NCI-H2107 treated with DMSO at 0.1 percent for 48 hours (cell line): Measurements from ENCODE around the gene KRT33A.

Experiments
- DNase-seq: peaks from one replicate; lab custom pipeline; 2025; ENCODE audit not compliant: unreplicated experiment; lab: John Stamatoyannopoulos, UW

The KRT33A gene

DNA sequence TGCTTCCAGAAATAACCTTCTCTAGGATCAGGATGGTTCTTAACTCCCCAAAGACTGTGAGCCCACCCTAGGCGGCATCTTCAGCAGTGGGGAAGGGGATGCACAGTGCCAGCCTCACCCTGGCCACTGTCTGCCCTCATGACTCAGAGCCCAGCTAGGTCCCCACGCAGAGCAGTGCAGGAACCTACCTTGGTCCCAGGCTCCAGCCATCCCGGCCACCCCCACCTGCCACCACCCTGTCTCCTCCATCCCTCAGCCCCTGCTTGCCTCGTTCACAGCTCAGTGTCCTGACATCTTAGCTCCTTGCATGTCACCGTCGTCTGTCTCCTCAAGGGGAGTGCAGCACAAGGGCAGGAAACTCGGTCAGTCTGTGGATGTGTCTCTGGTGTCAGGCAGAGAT lies 19.0 kb downstream of the KRT33A start:
- no peak for DNase-seq

GRCh38 chr17:41329279-41329948 lies 21.2 kb downstream of the KRT33A start:
- peak; percentile 17 for DNase-seq

DNA sequence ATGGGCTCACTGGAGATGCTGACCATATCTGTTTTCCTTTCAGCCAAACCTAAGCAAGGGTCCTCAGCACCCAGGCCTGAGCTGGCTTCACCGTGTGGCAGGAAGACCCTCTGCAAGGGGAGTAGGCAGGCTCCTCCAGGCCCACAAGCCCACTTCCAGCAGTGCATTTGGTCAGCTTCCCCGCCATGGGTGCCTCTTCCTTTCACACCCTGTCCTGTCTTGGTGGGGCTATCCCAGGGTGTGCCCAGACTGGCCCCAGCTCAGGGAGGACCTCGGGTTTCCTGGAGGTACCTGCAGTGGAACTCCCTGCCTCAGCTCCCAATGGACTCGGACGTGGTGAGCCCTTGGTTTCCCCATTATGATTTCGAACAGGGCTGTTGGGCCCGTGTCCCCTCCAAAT lies 22.4 kb downstream of the KRT33A start:
- DNase-seq, result no peak

DNA sequence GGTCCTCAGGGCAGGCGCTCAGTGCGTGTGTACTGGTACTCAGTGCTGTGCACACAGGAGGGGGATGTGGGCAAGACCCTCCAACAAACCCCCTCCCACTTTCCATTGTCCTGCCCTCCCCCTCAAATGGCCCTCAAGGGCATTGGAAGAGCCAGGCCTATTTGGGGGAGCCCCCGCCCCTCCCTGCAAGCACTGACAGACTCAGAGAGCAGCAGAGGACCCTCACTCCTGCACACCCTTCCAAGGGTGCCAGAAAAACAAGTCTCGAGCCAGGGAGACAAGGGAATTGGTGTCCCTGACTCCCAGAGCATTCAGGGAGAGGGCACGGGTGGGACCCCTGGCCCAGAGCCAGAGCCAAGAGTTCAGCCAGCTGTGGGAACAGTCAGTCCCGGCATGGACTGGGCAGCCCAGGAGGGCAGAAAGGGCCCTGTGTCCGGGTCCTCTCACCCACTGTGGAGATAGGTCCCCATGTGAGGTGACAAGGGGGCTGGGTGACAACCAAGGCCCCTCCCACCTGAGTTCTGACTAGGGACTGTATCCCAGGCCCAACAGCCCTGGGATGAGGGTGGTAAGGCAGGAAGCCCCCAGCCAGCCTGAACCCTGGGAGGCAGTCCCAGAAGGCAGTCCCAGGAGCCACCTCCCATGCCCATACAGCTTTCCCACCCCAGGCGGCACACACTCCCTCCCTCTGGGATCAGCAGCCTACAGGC lies 23.1 kb downstream of the KRT33A start:
- no peak for DNase-seq

DNA sequence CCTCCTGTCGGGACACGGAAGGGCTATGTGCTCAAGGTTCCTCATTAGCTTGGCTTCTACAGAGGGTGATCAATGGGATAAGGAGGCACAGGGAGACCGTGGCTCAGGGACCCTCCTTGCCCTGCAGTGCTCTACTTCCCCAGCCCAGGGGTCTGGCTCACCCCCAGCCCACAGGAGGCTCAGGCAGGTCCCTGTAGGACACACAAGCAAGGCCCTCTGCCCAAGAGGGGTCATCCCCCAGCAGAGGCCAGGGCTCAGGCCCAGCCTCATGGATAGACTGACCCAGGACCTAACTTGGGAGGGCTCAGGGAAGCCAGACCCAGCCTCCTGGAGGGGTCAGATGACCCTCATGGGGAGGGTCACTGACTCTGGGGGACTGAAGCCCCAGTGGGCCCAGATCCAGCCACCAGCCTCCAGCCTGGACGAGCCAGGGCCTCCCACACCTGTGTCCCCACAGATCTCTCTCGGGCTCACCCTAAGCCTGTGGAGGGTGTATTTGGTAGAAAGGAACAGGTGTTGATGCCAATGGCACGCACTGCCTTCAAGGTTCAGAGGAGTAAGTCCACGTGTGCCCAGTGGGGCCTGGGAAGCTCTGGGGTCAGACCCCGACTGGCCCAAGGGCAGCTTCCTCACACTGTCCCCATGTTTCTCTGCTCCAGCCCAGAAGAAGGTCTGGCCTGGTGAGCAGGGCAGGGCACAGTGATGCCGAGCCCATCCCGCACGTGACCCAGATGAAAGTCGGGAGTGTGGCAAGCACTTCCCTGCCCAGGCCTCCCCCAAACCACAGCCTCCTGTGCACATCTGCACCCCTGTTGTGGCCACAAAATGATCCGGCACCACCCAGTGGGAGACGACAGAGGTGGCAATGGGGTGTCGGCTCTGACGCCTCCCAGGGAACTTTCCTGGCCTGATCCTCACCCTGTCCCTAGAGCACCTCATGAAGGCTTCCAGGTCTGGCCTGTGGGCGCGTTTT lies 24.2 kb downstream of the KRT33A start:
- DNase-seq, result no peak

GRCh38 chr17:41325611-41326010 lies 25.0 kb downstream of the KRT33A start:
- DNase-seq, result no peak

- DNase-seq, result no peak
These were observed 25.5 kb downstream of the KRT33A start for GRCh38 chr17:41325126-41325525.

- no peak for DNase-seq
These were observed 26.2 kb downstream of the KRT33A start for GRCh38 chr17:41324180-41325075.

- no peak for DNase-seq
These were observed 27.4 kb downstream of the KRT33A start for GRCh38 chr17:41322903-41323895.

- DNase-seq, result peak; percentile 63
These were observed 28.3 kb downstream of the KRT33A start for GRCh38 chr17:41322094-41322902.

DNA sequence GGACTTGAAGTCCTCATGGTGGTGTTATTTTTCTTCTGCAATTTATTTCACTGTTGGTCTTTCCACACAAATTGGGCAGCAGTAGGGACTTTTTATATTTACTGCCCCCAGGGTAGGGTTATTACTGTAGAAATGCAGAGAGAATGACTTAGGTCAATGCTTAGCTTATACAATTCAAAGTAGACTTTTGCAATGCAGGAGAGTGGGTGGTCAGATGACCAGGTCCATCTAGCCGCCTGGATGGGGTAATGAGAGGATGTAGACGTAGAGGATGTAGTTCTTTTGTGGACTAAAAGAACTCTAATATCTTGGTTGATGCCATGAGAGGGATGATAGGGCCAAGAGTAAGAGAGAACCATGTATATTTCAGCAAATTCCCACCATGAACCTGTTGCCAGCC lies 32.4 kb downstream of the KRT33A start:
- no peak for DNase-seq

- no peak for DNase-seq
These were observed 34.7 kb downstream of the KRT33A start for GRCh38 chr17:41315814-41316445.

DNA sequence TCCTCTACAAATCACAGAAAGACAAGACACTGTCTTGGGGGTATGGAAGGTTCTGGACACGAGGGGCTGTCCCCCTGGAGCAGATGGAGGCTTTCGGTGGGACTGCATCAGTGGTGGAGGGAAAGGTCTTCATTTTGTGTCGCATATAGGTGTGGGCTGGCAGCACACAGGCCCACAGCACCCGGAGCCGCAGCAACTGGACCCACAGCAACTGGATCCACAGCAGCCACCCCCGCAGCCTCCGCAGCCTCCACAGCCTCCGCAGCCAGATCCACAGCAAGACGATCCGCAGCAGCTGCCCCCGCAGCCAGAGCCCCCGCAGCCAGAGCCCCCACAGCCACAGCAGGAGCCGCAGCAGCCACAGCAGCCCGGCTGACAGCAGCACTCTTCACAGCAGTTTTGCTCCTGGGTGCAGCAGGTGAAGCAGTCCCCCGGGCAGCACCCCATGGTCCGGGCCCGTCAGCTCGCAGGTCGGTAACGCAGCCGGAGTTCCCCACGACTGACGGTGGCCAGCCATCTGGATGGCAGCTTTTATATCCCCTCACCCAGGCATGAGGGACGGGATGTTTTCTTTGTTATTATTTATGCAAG lies 35.3 kb downstream of the KRT33A start, which contains the start of gene KRTAP17-1:
KRTAP17-1 (minus strand) TSS at position 507 of the 591 bp plus-strand sequence; CDS start at position 447, 60 bp downstream.
- DNase-seq, result no peak

- no peak for DNase-seq
These were observed 39.5 kb downstream of the KRT33A start for GRCh38 chr17:41311111-41311510.

GRCh38 chr17:41308918-41309359 lies 41.7 kb downstream of the KRT33A start, which contains the start of gene KRTAP16-1:
Gene KRTAP16-1, minus strand, starts transcription at chr17:41309309. Its CDS starts 56 bp downstream, at chr17:41309253.
- DNase-seq, result no peak

GRCh38 chr17:41308251-41308917 lies 42.2 kb downstream of the KRT33A start:
- no peak for DNase-seq

- DNase-seq, result no peak
These were observed 43.0 kb downstream of the KRT33A start for GRCh38 chr17:41307647-41308046.
